Right renal cortex interstitium (tissue), 3 donors: Measurements from ENCODE around the gene IFITM1. TPM values are rescaled to one million over a fixed set of nuclear protein-coding genes. Genes with fewer than 3 reads are reported as not detected.
"Not testable (repeated sequence)": the region's sequence is repeated elsewhere in the genome, so short reads cannot be mapped to it uniquely, and the experiment has no call there.

ENCODE experiments used
- DNase-seq, 3 donors: peaks; one replicate each; pipeline ENCODE4 v3.0.0-alpha.2; 2013; ENCODE audit warnings: low read depth in 3 of 3, low spot score in 2 of 3
- polyA plus RNA-seq, 3 donors: library from polyadenylated mRNA; unstranded; fragments of 120-200 nt; gene quantifications; one replicate each; pipeline ENCODE4 v1.2.1, GENCODE V29; 2013; ENCODE audit not compliant: insufficient read length in 3 of 3

The IFITM1 gene
- polyA plus RNA-seq, 3 donors = 33.9 to 45.6 (median 43.5) TPM

- no peak for DNase-seq
Measured at GRCh38 chr11:339963-340362, 26.1 kb downstream of the IFITM1 start.

- no peak for DNase-seq
Measured at GRCh38 chr11:340539-341512, 27.0 kb downstream of the IFITM1 start.

- no peak for DNase-seq
Measured at GRCh38 chr11:342328-342727, 28.5 kb downstream of the IFITM1 start.

GRCh38 chr11:344836-345578 is 31.2 kb downstream of the IFITM1 start:
- DNase-seq = no peak

- no peak for DNase-seq
Measured at GRCh38 chr11:346529-346928, 32.7 kb downstream of the IFITM1 start.

GRCh38 chr11:349270-349954 is 35.6 kb downstream of the IFITM1 start:
- not testable (repeated sequence) for DNase-seq

GRCh38 chr11:350033-350722 is 36.3 kb downstream of the IFITM1 start:
- DNase-seq = not testable (repeated sequence)

GRCh38 chr11:350723-351255 is 36.9 kb downstream of the IFITM1 start:
- DNase-seq = no peak

- DNase-seq = no peak
Measured at GRCh38 chr11:351411-351810, 37.6 kb downstream of the IFITM1 start.

- no peak for DNase-seq
Measured at GRCh38 chr11:352456-353031, 38.7 kb downstream of the IFITM1 start.

GRCh38 chr11:353179-353873 is 39.5 kb downstream of the IFITM1 start:
- DNase-seq = no peak

GRCh38 chr11:355581-356458 is 42.0 kb downstream of the IFITM1 start:
- peak in 2 of 3 donors; percentile 87 to 88 for DNase-seq

- DNase-seq = no peak
Measured at GRCh38 chr11:356610-357009, 42.8 kb downstream of the IFITM1 start.

- DNase-seq = no peak
Measured at GRCh38 chr11:357582-357981, 43.7 kb downstream of the IFITM1 start.

GRCh38 chr11:358129-358800 is 44.4 kb downstream of the IFITM1 start:
- no peak for DNase-seq

GRCh38 chr11:359181-359714 is 45.4 kb downstream of the IFITM1 start:
- DNase-seq = no peak
